GM12878 (cell line): ENCODE results near the gene KCNC4.

Experiments
- ATF2 ChIP-seq: IDR thresholded peaks from 2 replicates; pipeline ENCODE4 v1.6.1; 2012; ENCODE audit warnings: low read length, inconsistent platforms
- EZH2 ChIP-seq: IDR thresholded peaks from 2 replicates; pipeline ENCODE4 v1.6.1; 2012; ENCODE audit warnings: low read depth, mild to moderate bottlenecking, control low read depth, inconsistent platforms, low read length, borderline replicate concordance; ENCODE audit not compliant: control insufficient read depth
- PAX8 ChIP-seq: fragments of 450-650 bp; IDR thresholded peaks from 2 replicates; pipeline ENCODE4 v1.6.1; 2017; ENCODE audit warnings: mild to moderate bottlenecking, moderate library complexity

- TF ChIP-seq ATF2 (no peak), PAX8 (no peak), EZH2 (no peak)
These were observed 33.0 kb downstream of the KCNC4 start for GRCh38 chr1:110243146-110243545.
